HepG2 (cell line): ENCODE results near the gene NID2. TPM values are rescaled to one million over a fixed set of nuclear protein-coding genes. Genes with fewer than 3 reads are reported as not detected.

ENCODE experiments used
- ATAC-seq: fragments of 200-7000 bp; cut with Tn5 transposase; 3 replicates; pipeline ENCODE4 v1.9.1; 2020; ENCODE audit warnings: mild to moderate bottlenecking, moderate library complexity
- BruUV-seq: library from RNA; stranded (reverse); fragments of 400-500 nt; replicated peaks from 2 replicates; lab custom pipeline; 2021; lab: Mats Ljungman, UMichigan
- CTCF ChIA-PET: fragments of 300-600 bp; formaldehyde crosslinking; extraction: SDS; loops from one replicate; lab custom pipeline; 2021; ENCODE audit warnings: low total read pairs, inconsistent platforms, low intra/inter-chr PET ratio; lab: Yijun Ruan, JAX
- POLR2A ChIA-PET: fragments of 350-600 bp; sonication (Branson Sonifier 250); formaldehyde crosslinking; loops from one replicate; lab custom pipeline; 2020; ENCODE audit warnings: antibody characterized with exemption, inconsistent platforms; lab: Yijun Ruan, JAX
- DNase-seq: peaks from one replicate; pipeline ENCODE4 v3.0.0-alpha.2; 2015; ENCODE audit warnings: low spot score
- FAIRE-seq: peaks from 3 replicates; lab custom pipeline; 2011; peaks lifted over from hg19 to GRCh38; lab: Jason Lieb, UNC
- H2AFZ ChIP-seq: one replicate; pipeline ENCODE4 v1.6.1; 2011; ENCODE audit warnings: low read length, inconsistent platforms
- H3K27ac ChIP-seq: fragments of 300-600 bp; 3 replicates; pipeline ENCODE4 v1.8.0; 2011; ENCODE audit warnings: mixed run types, mild to moderate bottlenecking, mixed read lengths, low read length, inconsistent platforms; ENCODE audit not compliant: insufficient read depth; ENCODE audit errors: extremely low read length
- H3K27me3 ChIP-seq, 2 experiments: fragments of 200-600 bp in 1 of 2; 2 replicates in 1 of 2; 3 replicates in 1 of 2; pipeline versions ENCODE4 v1.6.0 to v1.8.0; 2011; ENCODE audit warnings: low read length in 2 of 2, mild to moderate bottlenecking in 2 of 2, moderate library complexity in 2 of 2, inconsistent platforms in 1 of 2; ENCODE audit not compliant: insufficient read depth in 2 of 2, control insufficient read depth in 1 of 2
- H3K36me3 ChIP-seq, 2 experiments: fragments of 200-600 bp in 1 of 2; replicated peaks in 1 of 2; 2 replicates in 1 of 2; 3 replicates in 1 of 2; pipeline versions ENCODE4 v1.5.1 to v1.8.0; 2011; ENCODE audit warnings: low read length in 2 of 2, inconsistent platforms in 1 of 2; ENCODE audit not compliant: insufficient read depth in 2 of 2, control insufficient read depth in 1 of 2
- H3K4me1 ChIP-seq: 2 replicates; pipeline ENCODE4 v1.5.1; 2012; ENCODE audit warnings: low read length, inconsistent platforms; ENCODE audit not compliant: insufficient read depth
- H3K4me2 ChIP-seq: 2 replicates; pipeline ENCODE4 v1.6.0; 2011; ENCODE audit warnings: low read depth, low read length, inconsistent platforms
- H3K4me3 ChIP-seq, 3 experiments: fragments of 200-600 bp in 1 of 3; sonication (generic), shearing (Covaris generic) in 1 of 3; replicated peaks in 1 of 3; 2 replicates each; pipeline ENCODE4 v1.5.1; 2011 to 2016; ENCODE audit warnings: low read length in 3 of 3, inconsistent platforms in 2 of 3, low read depth in 2 of 3, mild to moderate bottlenecking in 2 of 3, control low read depth in 1 of 3, mixed read lengths in 1 of 3; ENCODE audit not compliant: insufficient read depth in 1 of 3
- H3K79me2 ChIP-seq: one replicate; pipeline ENCODE4 v1.6.1; 2011; ENCODE audit warnings: low read length, inconsistent platforms; ENCODE audit not compliant: insufficient read depth
- H3K9ac ChIP-seq: 2 replicates; pipeline ENCODE4 v1.6.0; 2011; ENCODE audit warnings: mild to moderate bottlenecking, low read depth, low read length, inconsistent platforms; ENCODE audit not compliant: insufficient read depth
- H3K9me3 ChIP-seq: 2 replicates; pipeline ENCODE4 v1.5.1; 2012; ENCODE audit warnings: mild to moderate bottlenecking, low read length
- H4K20me1 ChIP-seq: 2 replicates; pipeline ENCODE4 v1.6.0; 2011; ENCODE audit warnings: inconsistent platforms, mild to moderate bottlenecking, low read length, moderate library complexity; ENCODE audit not compliant: insufficient read depth
- AKNA ChIP-seq: sonication (generic); formaldehyde crosslinking; IDR thresholded peaks from 2 replicates; pipeline ENCODE4 v1.4.0; 2020; ENCODE audit warnings: missing genetic modification reagents, borderline replicate concordance
- CBFB ChIP-seq: sonication (generic); formaldehyde crosslinking; IDR thresholded peaks from 2 replicates; pipeline ENCODE4 v1.4.0; 2020; ENCODE audit warnings: missing genetic modification reagents
- CCDC6 ChIP-seq: sonication (generic); formaldehyde crosslinking; IDR thresholded peaks from 2 replicates; pipeline ENCODE4 v1.8.1; 2022; ENCODE audit warnings: mild to moderate bottlenecking, missing genetic modification reagents, moderate library complexity
- IRF2 ChIP-seq: IDR thresholded peaks from 2 replicates; pipeline ENCODE4 v1.6.1; 2018; ENCODE audit warnings: missing genetic modification reagents, missing compliant biosample characterization
- SP5 ChIP-seq: IDR thresholded peaks from 2 replicates; pipeline ENCODE4 v1.6.1; 2016; ENCODE audit warnings: low read depth, borderline replicate concordance
- TBX3 ChIP-seq: fragments of 450-650 bp; IDR thresholded peaks from 2 replicates; pipeline ENCODE4 v1.6.1; 2017; ENCODE audit warnings: antibody characterized with exemption, mild to moderate bottlenecking, inconsistent platforms, borderline replicate concordance
- U2AF1 ChIP-seq: fragments of 200-400 bp; formaldehyde crosslinking; optimal IDR thresholded peaks from 2 replicates; pipeline ENCODE3; 2017; ENCODE audit warnings: mild to moderate bottlenecking, low read depth, low read length
- ZFP37 ChIP-seq: sonication (generic); formaldehyde crosslinking; IDR thresholded peaks from 2 replicates; pipeline ENCODE4 v1.4.0; 2020; ENCODE audit warnings: missing genetic modification reagents, borderline replicate concordance
- ZKSCAN1 ChIP-seq: fragments of 150-350 bp; IDR thresholded peaks from 2 replicates; pipeline ENCODE4 v1.6.1; 2014; ENCODE audit warnings: low read length
- ZNF510 ChIP-seq: sonication (generic); formaldehyde crosslinking; IDR thresholded peaks from 2 replicates; pipeline ENCODE4 v1.4.0; 2020; ENCODE audit warnings: low read depth, mild to moderate bottlenecking, missing genetic modification reagents
- ZNF569 ChIP-seq: sonication (generic); formaldehyde crosslinking; IDR thresholded peaks from 2 replicates; pipeline ENCODE4 v1.5.0; 2020; ENCODE audit warnings: mild to moderate bottlenecking, missing genetic modification reagents, moderate library complexity, borderline replicate concordance
- ZNF674 ChIP-seq: sonication (generic); formaldehyde crosslinking; IDR thresholded peaks from 2 replicates; pipeline ENCODE4 v1.5.0; 2020; ENCODE audit warnings: low read depth, mild to moderate bottlenecking, missing genetic modification reagents
- WGBS: methylation state at CpG from one replicate; pipeline ENCODE4 v1.1.6; 2017; ENCODE audit warnings: low lambda C conversion rate; 5-methylcytosine and 5-hydroxymethylcytosine counted together
- in situ Hi-C: cut with HindIII; loops from 2 replicates; pipeline ENCODE4 v1.10.0; 2017; ENCODE audit warnings: low pct_unique_long_range_greater_than_20kb; ENCODE audit not compliant: extremely low pct_ligation_motif_present
- intact Hi-C: fragments of 100-400 bp; cut with micrococcal nuclease; formaldehyde crosslinking; loops from one replicate; pipeline ENCODE4 v1.10.0; 2022; ENCODE audit not compliant: unreplicated experiment
- polyA plus RNA-seq, 8 experiments: library from polyadenylated mRNA; depleted of rRNA in 3 of 8; stranded (reverse) in 7 of 8; unstranded in 1 of 8; fragments of >200 nt; fragmentation: Illumina TruSeq in 4 of 8; extraction: Trizol in 4 of 8; gene quantifications; 2 replicates each; pipeline versions ENCODE4 v1.2.1 to v1.2.3, GENCODE V29; 2011 to 2016; ENCODE audit warnings: low read depth in 4 of 8, missing spikeins in 1 of 8, mixed read lengths in 1 of 8; ENCODE audit not compliant: insufficient read depth in 1 of 8
- total RNA-seq, 5 experiments: library from RNA; depleted of rRNA; stranded (reverse); fragments of >200 nt; fragmentation: Illumina TruSeq; extraction: Trizol; gene quantifications; 2 replicates each; pipeline ENCODE4 v1.2.3, GENCODE V29; 2016; ENCODE audit warnings: low read depth in 1 of 5
- TF ChIP-seq, protein P1 (sequence below): sonication (generic); formaldehyde crosslinking; IDR thresholded peaks from 2 replicates; pipeline ENCODE4 v1.9.0; 2021; ENCODE audit warnings: mild to moderate bottlenecking, missing genetic modification reagents

Gene NID2
- total and polyA plus RNA-seq, 2 of the 13 experiments (the other 11 are each of a cell fraction or from before 2014, with no cell fraction given): 0.11 TPM; not detected in 1

DNA sequence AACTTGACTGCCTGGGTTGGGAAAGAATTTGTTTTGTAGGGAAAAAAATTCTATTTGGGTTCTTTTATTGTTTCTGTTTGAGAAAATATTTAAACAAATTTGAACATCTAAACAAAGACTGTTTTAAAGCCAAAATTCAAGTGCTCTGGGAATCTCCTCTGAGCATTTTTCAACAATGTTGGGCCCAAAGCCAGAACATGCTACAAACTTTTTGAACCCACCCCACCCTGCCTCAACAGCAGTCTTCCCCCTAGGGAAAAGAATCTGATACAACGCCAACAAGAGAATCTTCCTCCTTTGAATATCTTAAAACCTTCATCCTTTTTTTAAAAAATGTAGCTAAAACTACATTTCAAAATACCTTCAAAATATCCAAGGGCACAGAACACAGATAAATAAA, 20.4 kb upstream of the NID2 start (continued):
- TF ChIP-seq, protein P1, sequence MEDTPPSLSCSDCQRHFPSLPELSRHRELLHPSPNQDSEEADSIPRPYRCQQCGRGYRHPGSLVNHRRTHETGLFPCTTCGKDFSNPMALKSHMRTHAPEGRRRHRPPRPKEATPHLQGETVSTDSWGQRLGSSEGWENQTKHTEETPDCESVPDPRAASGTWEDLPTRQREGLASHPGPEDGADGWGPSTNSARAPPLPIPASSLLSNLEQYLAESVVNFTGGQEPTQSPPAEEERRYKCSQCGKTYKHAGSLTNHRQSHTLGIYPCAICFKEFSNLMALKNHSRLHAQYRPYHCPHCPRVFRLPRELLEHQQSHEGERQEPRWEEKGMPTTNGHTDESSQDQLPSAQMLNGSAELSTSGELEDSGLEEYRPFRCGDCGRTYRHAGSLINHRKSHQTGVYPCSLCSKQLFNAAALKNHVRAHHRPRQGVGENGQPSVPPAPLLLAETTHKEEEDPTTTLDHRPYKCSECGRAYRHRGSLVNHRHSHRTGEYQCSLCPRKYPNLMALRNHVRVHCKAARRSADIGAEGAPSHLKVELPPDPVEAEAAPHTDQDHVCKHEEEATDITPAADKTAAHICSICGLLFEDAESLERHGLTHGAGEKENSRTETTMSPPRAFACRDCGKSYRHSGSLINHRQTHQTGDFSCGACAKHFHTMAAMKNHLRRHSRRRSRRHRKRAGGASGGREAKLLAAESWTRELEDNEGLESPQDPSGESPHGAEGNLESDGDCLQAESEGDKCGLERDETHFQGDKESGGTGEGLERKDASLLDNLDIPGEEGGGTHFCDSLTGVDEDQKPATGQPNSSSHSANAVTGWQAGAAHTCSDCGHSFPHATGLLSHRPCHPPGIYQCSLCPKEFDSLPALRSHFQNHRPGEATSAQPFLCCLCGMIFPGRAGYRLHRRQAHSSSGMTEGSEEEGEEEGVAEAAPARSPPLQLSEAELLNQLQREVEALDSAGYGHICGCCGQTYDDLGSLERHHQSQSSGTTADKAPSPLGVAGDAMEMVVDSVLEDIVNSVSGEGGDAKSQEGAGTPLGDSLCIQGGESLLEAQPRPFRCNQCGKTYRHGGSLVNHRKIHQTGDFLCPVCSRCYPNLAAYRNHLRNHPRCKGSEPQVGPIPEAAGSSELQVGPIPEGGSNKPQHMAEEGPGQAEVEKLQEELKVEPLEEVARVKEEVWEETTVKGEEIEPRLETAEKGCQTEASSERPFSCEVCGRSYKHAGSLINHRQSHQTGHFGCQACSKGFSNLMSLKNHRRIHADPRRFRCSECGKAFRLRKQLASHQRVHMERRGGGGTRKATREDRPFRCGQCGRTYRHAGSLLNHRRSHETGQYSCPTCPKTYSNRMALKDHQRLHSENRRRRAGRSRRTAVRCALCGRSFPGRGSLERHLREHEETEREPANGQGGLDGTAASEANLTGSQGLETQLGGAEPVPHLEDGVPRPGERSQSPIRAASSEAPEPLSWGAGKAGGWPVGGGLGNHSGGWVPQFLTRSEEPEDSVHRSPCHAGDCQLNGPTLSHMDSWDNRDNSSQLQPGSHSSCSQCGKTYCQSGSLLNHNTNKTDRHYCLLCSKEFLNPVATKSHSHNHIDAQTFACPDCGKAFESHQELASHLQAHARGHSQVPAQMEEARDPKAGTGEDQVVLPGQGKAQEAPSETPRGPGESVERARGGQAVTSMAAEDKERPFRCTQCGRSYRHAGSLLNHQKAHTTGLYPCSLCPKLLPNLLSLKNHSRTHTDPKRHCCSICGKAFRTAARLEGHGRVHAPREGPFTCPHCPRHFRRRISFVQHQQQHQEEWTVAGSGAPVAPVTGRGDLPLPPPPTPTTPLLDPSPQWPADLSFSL (CRISPR knock-in tag): no peak
- TF ChIP-seq TBX3: no peak
- TF ChIP-seq ZNF674 (CRISPR knock-in tag): no peak
- no peak for TF ChIP-seq ZKSCAN1
- TF ChIP-seq SP5 (CRISPR knock-in tag): no peak

DNA sequence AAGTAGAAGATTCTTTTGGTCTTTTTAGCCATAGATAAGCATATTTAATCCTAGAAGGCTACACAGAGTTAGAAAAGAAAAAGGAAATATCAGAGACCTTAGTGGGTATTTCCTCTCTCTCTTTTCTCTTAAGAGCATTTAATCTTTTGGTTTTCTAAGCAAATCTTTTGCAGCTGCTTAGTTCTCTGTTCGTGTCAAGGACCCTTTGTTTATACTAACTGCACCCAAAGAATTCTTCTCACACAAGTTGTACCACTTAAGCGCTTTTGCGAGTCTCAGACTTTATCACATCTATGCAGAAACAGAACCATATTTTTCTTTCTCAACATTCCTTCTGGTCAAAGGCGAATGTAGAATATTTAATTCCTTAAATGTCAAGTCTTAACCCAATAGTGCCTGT, 17.9 kb upstream of the NID2 start:
- H3K4me2 ChIP-seq: no peak overlapping the region
- FAIRE-seq: no peak
- in situ Hi-C loops: no loop called here
- TF ChIP-seq ZNF510 (CRISPR knock-in tag) (no peak), AKNA (no peak), CBFB (CRISPR knock-in tag) (no peak), ZFP37 (no peak), IRF2 (CRISPR knock-in tag) (no peak), CCDC6 (CRISPR knock-in tag) (no peak), U2AF1 (no peak), ZNF569 (no peak)

More for the DNA sequence above, 17.9 kb upstream of the NID2 start:
- no TSS peak for BruUV-seq
- Histone ChIP-seq H2AFZ (no peak overlapping the region), H3K27me3 (peaks cover 0 to 2% of the 10 kb centered on the region in 2 experiments; a peak in 1 of 5 replicates), H3K4me1 (no peaks in the 10 kb centered on the region), H3K36me3 (no peaks in the 10 kb centered on the region), H3K9ac (no peak overlapping the region), H3K79me2 (no peaks in the 10 kb centered on the region), H3K27ac (no peak overlapping the region), H3K9me3 (no peaks in the 10 kb centered on the region), H4K20me1 (no peaks in the 10 kb centered on the region), H3K4me3 (no peak overlapping the region)
- intact Hi-C loops: no loop called here
- WGBS: 52% methylated on average over 4 of the region's 4 CpGs
- CTCF ChIA-PET: no interaction called here
- no peak for DNase-seq
- POLR2A ChIA-PET: no interaction called here
- no peak for ATAC-seq
